ENCODE results near the gene USP35.

GRCh38 chr11:78190374-78190773, 1.7 kb downstream of the USP35 start:
- no peak for TF ChIP-seq CTCF (IDR thresholded peaks at IDR 0.05)
- no peak for TF ChIP-seq POLR2A (IDR thresholded peaks at IDR 0.05)
